Measurements from ENCODE around the gene CLEC7A.

GRCh38 chr12:10088031-10088430 is 42.0 kb downstream of the CLEC7A start:
- no peak for TF ChIP-seq CTCF (conservative IDR thresholded peaks at IDR 0.05 in 1 of 2, IDR thresholded peaks at IDR 0.05 in 1 of 2; ENCODE audit: low read depth in 1 of 2, low read length in 2 of 2)
- no peak for TF ChIP-seq EZH2 (IDR thresholded peaks at IDR 0.05; ENCODE audit: low read length, missing control alignments)
